GM12878 (cell line): ENCODE data around the gene PRDM16. TPM values are rescaled to one million over a fixed set of nuclear protein-coding genes. Genes with fewer than 3 reads are reported as not detected.

ENCODE experiments used
- ATAC-seq: fragments of 200-7000 bp; cut with Tn5 transposase; 3 replicates; pipeline ENCODE4 v1.9.1; 2020; ENCODE audit warnings: mild to moderate bottlenecking, moderate library complexity
- BruUV-seq: library from RNA; stranded (reverse); fragments of 400-500 nt; replicated peaks from 2 replicates; lab custom pipeline; 2021; lab: Mats Ljungman, UMichigan
- CTCF ChIA-PET: fragments of 300-600 bp; sonication (Branson Sonifier 250); formaldehyde crosslinking; extraction: SDS; loops from one replicate; lab custom pipeline; 2021; ENCODE audit warnings: inconsistent platforms; lab: Yijun Ruan, JAX
- POLR2A ChIA-PET: fragments of 350-600 bp; formaldehyde crosslinking; extraction: SDS; loops from one replicate; lab custom pipeline; 2021; ENCODE audit warnings: inconsistent platforms; lab: Charles Lee
- RAD21 ChIA-PET: fragments of 300-600 bp; sonication (Branson Sonifier 250); formaldehyde crosslinking; loops from one replicate; lab custom pipeline; 2023; ENCODE audit warnings: antibody characterized with exemption; ENCODE audit not compliant: unreplicated experiment; lab: Charles Lee
- SMC1A ChIA-PET: fragments of 300-600 bp; sonication (Branson Sonifier 250); formaldehyde crosslinking; loops from one replicate; lab custom pipeline; 2023; ENCODE audit not compliant: unreplicated experiment, uncharacterized antibody; lab: Charles Lee
- DNase-seq: peaks from one replicate; pipeline ENCODE4 v3.0.0-alpha.2; 2011; ENCODE audit warnings: low read depth, low spot score
- FAIRE-seq: peaks from 3 replicates; lab custom pipeline; 2011; peaks lifted over from hg19 to GRCh38; lab: Jason Lieb, UNC
- H2AFZ ChIP-seq: 2 replicates; pipeline ENCODE4 v1.6.0; 2011; ENCODE audit warnings: low read depth, low read length, control low read depth; ENCODE audit not compliant: control insufficient read depth
- H3K27ac ChIP-seq: 2 replicates; pipeline ENCODE4 v1.5.1; 2011; ENCODE audit warnings: control low read depth; ENCODE audit not compliant: control insufficient read depth, insufficient read depth
- H3K27me3 ChIP-seq, 2 experiments: replicated peaks in 1 of 2; 2 replicates each; pipeline versions ENCODE4 v1.6.0 to v1.6.1; 2011; ENCODE audit warnings: low read length in 1 of 2; ENCODE audit not compliant: control insufficient read depth in 2 of 2, insufficient read depth in 2 of 2
- H3K36me3 ChIP-seq, 2 experiments: 2 replicates each; pipeline ENCODE4 v1.5.1; 2011; ENCODE audit warnings: low read length in 1 of 2; ENCODE audit not compliant: control insufficient read depth in 2 of 2, insufficient read depth in 2 of 2
- H3K4me1 ChIP-seq: 2 replicates; pipeline ENCODE4 v1.6.1; 2011; ENCODE audit warnings: mild to moderate bottlenecking, low read length, moderate library complexity, mixed read lengths; ENCODE audit not compliant: control insufficient read depth, insufficient read depth
- H3K4me2 ChIP-seq: 2 replicates; pipeline ENCODE4 v1.6.0; 2011; ENCODE audit warnings: control low read depth; ENCODE audit not compliant: control insufficient read depth, insufficient read depth
- H3K4me3 ChIP-seq: fragments of 200-600 bp; sonication (generic); 2 replicates; pipeline ENCODE4 v1.5.1; 2016
- H3K79me2 ChIP-seq: 2 replicates; pipeline ENCODE4 v1.6.0; 2011; ENCODE audit warnings: low read length; ENCODE audit not compliant: control insufficient read depth, insufficient read depth
- H3K9ac ChIP-seq: 2 replicates; pipeline ENCODE4 v1.8.0; 2011; ENCODE audit warnings: low read length, control low read depth, mixed read lengths; ENCODE audit not compliant: control insufficient read depth, insufficient read depth
- H3K9me3 ChIP-seq: replicated peaks from 3 replicates; pipeline ENCODE4 v1.5.1; 2011; ENCODE audit warnings: mild to moderate bottlenecking, low read length; ENCODE audit not compliant: control insufficient read depth, insufficient read depth
- H4K20me1 ChIP-seq: 2 replicates; pipeline ENCODE4 v1.6.0; 2011; ENCODE audit not compliant: control insufficient read depth, insufficient read depth
- CREM ChIP-seq: IDR thresholded peaks from 2 replicates; pipeline ENCODE4 v1.6.1; 2014; ENCODE audit warnings: antibody characterized with exemption, low read depth
- DPF2 ChIP-seq: fragments of 450-650 bp; IDR thresholded peaks from 2 replicates; pipeline ENCODE4 v1.6.1; 2017; ENCODE audit warnings: mild to moderate bottlenecking
- HDGF ChIP-seq: fragments of 450-650 bp; IDR thresholded peaks from 2 replicates; pipeline ENCODE4 v1.6.1; 2016; ENCODE audit warnings: antibody characterized with exemption
- IKZF2 ChIP-seq, 2 experiments: fragments of 450-650 bp; IDR thresholded peaks; 2 replicates each; pipeline ENCODE4 v1.6.1; 2017; ENCODE audit warnings: mild to moderate bottlenecking in 2 of 2, moderate library complexity in 2 of 2
- KLF5 ChIP-seq: fragments of 450-650 bp; IDR thresholded peaks from 2 replicates; pipeline ENCODE4 v1.6.1; 2014; ENCODE audit warnings: mild to moderate bottlenecking; ENCODE audit not compliant: partially characterized antibody
- MTA3 ChIP-seq: IDR thresholded peaks from 2 replicates; pipeline ENCODE4 v1.6.1; 2012; ENCODE audit warnings: low read length, inconsistent platforms, borderline replicate concordance
- NFXL1 ChIP-seq: fragments of 450-650 bp; IDR thresholded peaks from 2 replicates; pipeline ENCODE4 v1.6.1; 2017; ENCODE audit warnings: antibody characterized with exemption, mild to moderate bottlenecking, borderline replicate concordance
- PML ChIP-seq: IDR thresholded peaks from 2 replicates; pipeline ENCODE4 v1.6.1; 2012; ENCODE audit warnings: low read length, inconsistent platforms
- POU2F2 ChIP-seq: IDR thresholded peaks from 3 replicates; pipeline ENCODE4 v1.6.1; 2011; ENCODE audit warnings: low read depth, mild to moderate bottlenecking, low read length, borderline replicate concordance
- SIN3A ChIP-seq: IDR thresholded peaks from 2 replicates; pipeline ENCODE4 v1.6.1; 2012; ENCODE audit warnings: low read depth, low read length, improper control_type of control experiment
- SKIL ChIP-seq: fragments of 450-650 bp; IDR thresholded peaks from 2 replicates; pipeline ENCODE4 v1.6.1; 2017; ENCODE audit warnings: mild to moderate bottlenecking, low read depth, inconsistent platforms; ENCODE audit not compliant: poor library complexity, severe bottlenecking
- SMAD5 ChIP-seq: IDR thresholded peaks from 2 replicates; pipeline ENCODE4 v1.6.1; 2016; ENCODE audit warnings: antibody characterized with exemption, low read depth
- SREBF2 ChIP-seq: IDR thresholded peaks from 2 replicates; pipeline ENCODE4 v1.6.1; 2012; ENCODE audit warnings: mild to moderate bottlenecking, low read length
- STAT1 ChIP-seq: fragments of 450-650 bp; conservative IDR thresholded peaks from 2 replicates; pipeline ENCODE4 v1.6.1; 2014; ENCODE audit warnings: antibody characterized with exemption, mild to moderate bottlenecking
- STAT3 ChIP-seq: IDR thresholded peaks from 2 replicates; pipeline ENCODE4 v1.6.1; 2011; ENCODE audit warnings: low read depth, low read length, improper control_type of control experiment
- YY1 ChIP-seq: IDR thresholded peaks from 2 replicates; pipeline ENCODE4 v1.6.1; 2011; ENCODE audit warnings: low read depth, mild to moderate bottlenecking, low read length
- ZNF384 ChIP-seq: IDR thresholded peaks from 2 replicates; pipeline ENCODE4 v1.6.1; 2012; ENCODE audit warnings: low read depth, mild to moderate bottlenecking, low read length, improper control_type of control experiment, borderline replicate concordance
- WGBS: methylation state at CpG from one replicate; pipeline ENCODE4 v1.1.6; 2016; ENCODE audit warnings: low lambda C conversion rate; ENCODE audit not compliant: insufficient replicate concordance, insufficient coverage; ENCODE audit errors: missing lambda C conversion rate; 5-methylcytosine and 5-hydroxymethylcytosine counted together
- in situ Hi-C: fragments of 300-500 bp; cut with MboI; formaldehyde crosslinking; loops from 9 replicates; pipeline ENCODE4 v1.14.3; 2018; ENCODE audit warnings: mixed read lengths
- intact Hi-C: fragments of 100-400 bp; cut with micrococcal nuclease; formaldehyde crosslinking; loops from one replicate; pipeline ENCODE4 v1.14.2; 2022; ENCODE audit not compliant: unreplicated experiment
- polyA plus RNA-seq, 11 experiments: library from polyadenylated mRNA; depleted of rRNA in 4 of 11; unstranded in 6 of 11; stranded (reverse) in 5 of 11; fragments of >200 nt; fragmentation: Nextera tagmentation in 4 of 11; fragmentation: Illumina TruSeq in 1 of 11; extraction: Ambion mirVana in 4 of 11; extraction: Trizol in 1 of 11; gene quantifications; 1 replicate in 1 of 11; 2 replicates in 10 of 11; pipeline versions ENCODE4 v1.2.1 to v1.2.3, GENCODE V29; 2011 to 2016; ENCODE audit warnings: inconsistent platforms in 2 of 11, missing spikeins in 2 of 11, low read depth in 1 of 11
- total RNA-seq, 4 experiments: library from RNA; depleted of rRNA in 3 of 4; stranded (reverse); fragments of >200 nt in 3 of 4; fragmentation: Illumina TruSeq in 1 of 4; extraction: Trizol in 1 of 4; gene quantifications; 2 replicates each; pipeline versions ENCODE4 v1.2.1 to v1.2.3, GENCODE V29; 2013 to 2021
- TF ChIP-seq, protein P1 (sequence below): IDR thresholded peaks from 2 replicates; pipeline ENCODE4 v1.6.1; 2012; ENCODE audit warnings: low read depth, low read length, improper control_type of control experiment

Gene PRDM16
- total and polyA plus RNA-seq, 10 of the 15 experiments (the other 5 are each of a cell fraction or from before 2014, with no cell fraction given): 0.03 TPM; not detected in 9

DNA sequence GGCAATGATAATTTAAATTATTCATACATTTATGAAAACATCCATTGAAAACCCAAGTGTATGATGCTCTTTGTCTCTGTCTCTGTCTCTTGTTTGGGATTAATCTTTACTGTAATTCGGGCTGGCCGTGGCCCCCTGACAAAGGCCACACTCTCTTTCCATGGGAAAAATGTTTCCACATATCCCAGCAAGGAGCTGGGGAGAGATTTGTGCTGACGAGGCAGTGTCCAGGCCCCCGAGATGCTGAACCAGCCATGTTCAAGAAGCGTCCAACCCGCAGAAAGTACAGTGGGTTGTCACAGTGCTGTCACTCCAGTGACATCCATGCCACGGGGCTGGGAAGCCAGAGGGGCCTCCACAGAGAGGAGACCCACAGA is 147.0 kb downstream of the PRDM16 start:
- H3K9ac ChIP-seq: no peak overlapping the region
- BruUV-seq: no TSS peak
- ChIA-PET POLR2A (no interaction called here), RAD21 (no interaction called here), SMC1A (no interaction called here), CTCF (no interaction called here)
- H3K36me3 ChIP-seq: no peaks in the 10 kb centered on the region
- DNase-seq (no peak), ATAC-seq (no peak), FAIRE-seq (no peak)
- no peaks in the 10 kb centered on the region for H3K4me1 ChIP-seq
- no peak overlapping the region for H3K4me3 ChIP-seq
- no peak overlapping the region for H3K4me2 ChIP-seq
- WGBS: 11% methylated on average over 7 of the region's 7 CpGs
- H4K20me1 ChIP-seq: peaks cover 6% of the 10 kb centered on the region; the same call in 1 of the 2 replicates
- no peak overlapping the region for H3K27ac ChIP-seq
- TF ChIP-seq SIN3A (no peak), POU2F2 (no peak), SREBF2 (no peak), NFXL1 (no peak), DPF2 (no peak), STAT3 (no peak), IKZF2 (IDR thresholded peaks at IDR 0.05) (no peak), ZNF384 (no peak), CREM (no peak), MTA3 (no peak), SMAD5 (no peak), PML (no peak), SKIL (no peak), KLF5 (no peak), YY1 (no peak), HDGF (no peak), STAT1 (no peak)
- TF ChIP-seq, protein P1, sequence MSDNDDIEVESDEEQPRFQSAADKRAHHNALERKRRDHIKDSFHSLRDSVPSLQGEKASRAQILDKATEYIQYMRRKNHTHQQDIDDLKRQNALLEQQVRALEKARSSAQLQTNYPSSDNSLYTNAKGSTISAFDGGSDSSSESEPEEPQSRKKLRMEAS: no peak
- no peaks in the 10 kb centered on the region for H3K27me3 ChIP-seq
- H3K79me2 ChIP-seq: no peaks in the 10 kb centered on the region
- in situ Hi-C loops (no loop called here), intact Hi-C loops (no loop called here)
- H3K9me3 ChIP-seq: no peaks in the 10 kb centered on the region
- H2AFZ ChIP-seq: no peak overlapping the region
